KMS-11 (cell line): ENCODE data around the gene LIMK1.

ENCODE experiments used
- H2AFZ ChIP-seq: fragments of 200-600 bp; sonication (generic); 2 replicates; pipeline ENCODE4 v1.6.1; 2016; ENCODE audit warnings: antibody characterized with exemption, mixed run types, low read depth
- H3K27ac ChIP-seq: fragments of 200-600 bp; sonication (generic); 2 replicates; pipeline ENCODE4 v1.6.1; 2016; ENCODE audit warnings: mild to moderate bottlenecking, mixed run types
- H3K27me3 ChIP-seq: fragments of 200-600 bp; sonication (generic); 2 replicates; pipeline ENCODE4 v1.6.1; 2017; ENCODE audit warnings: mild to moderate bottlenecking, low read depth, mixed run types, moderate library complexity; ENCODE audit not compliant: insufficient read depth
- H3K36me3 ChIP-seq: fragments of 200-600 bp; sonication (generic); 2 replicates; pipeline ENCODE4 v1.6.1; 2017; ENCODE audit warnings: mild to moderate bottlenecking, mixed run types; ENCODE audit not compliant: insufficient read depth
- H3K4me1 ChIP-seq: fragments of 200-600 bp; sonication (generic); 2 replicates; pipeline ENCODE4 v1.6.1; 2016; ENCODE audit warnings: mild to moderate bottlenecking, low read depth, mixed run types; ENCODE audit not compliant: poor library complexity, severe bottlenecking
- H3K4me2 ChIP-seq: fragments of 200-600 bp; sonication (generic); 2 replicates; pipeline ENCODE4 v1.7.0; 2016; ENCODE audit warnings: mild to moderate bottlenecking, mixed run types
- H3K4me3 ChIP-seq: fragments of 200-600 bp; sonication (generic); IDR thresholded peaks from 2 replicates; pipeline ENCODE4 v1.6.1; 2017; ENCODE audit warnings: low read depth, low read length, mixed read lengths; ENCODE audit not compliant: insufficient read depth
- H3K79me2 ChIP-seq: fragments of 200-600 bp; sonication (generic); 2 replicates; pipeline ENCODE4 v1.6.1; 2016; ENCODE audit warnings: low read depth, mixed run types; ENCODE audit not compliant: insufficient read depth
- H3K9ac ChIP-seq: fragments of 200-600 bp; sonication (generic); 2 replicates; pipeline ENCODE4 v1.6.1; 2016; ENCODE audit warnings: mild to moderate bottlenecking, mixed run types
- H4K20me1 ChIP-seq: fragments of 200-600 bp; sonication (generic); 2 replicates; pipeline ENCODE4 v1.6.1; 2016; ENCODE audit warnings: mild to moderate bottlenecking, mixed run types; ENCODE audit not compliant: insufficient read depth
- TF ChIP-seq, protein P1 (sequence below): fragments of 200-600 bp; sonication (generic); conservative IDR thresholded peaks from 2 replicates; pipeline ENCODE4 v1.6.1; 2017; ENCODE audit warnings: low read depth, mild to moderate bottlenecking, antibody characterized with exemption, low read length, moderate library complexity, mixed read lengths

The LIMK1 gene

DNA sequence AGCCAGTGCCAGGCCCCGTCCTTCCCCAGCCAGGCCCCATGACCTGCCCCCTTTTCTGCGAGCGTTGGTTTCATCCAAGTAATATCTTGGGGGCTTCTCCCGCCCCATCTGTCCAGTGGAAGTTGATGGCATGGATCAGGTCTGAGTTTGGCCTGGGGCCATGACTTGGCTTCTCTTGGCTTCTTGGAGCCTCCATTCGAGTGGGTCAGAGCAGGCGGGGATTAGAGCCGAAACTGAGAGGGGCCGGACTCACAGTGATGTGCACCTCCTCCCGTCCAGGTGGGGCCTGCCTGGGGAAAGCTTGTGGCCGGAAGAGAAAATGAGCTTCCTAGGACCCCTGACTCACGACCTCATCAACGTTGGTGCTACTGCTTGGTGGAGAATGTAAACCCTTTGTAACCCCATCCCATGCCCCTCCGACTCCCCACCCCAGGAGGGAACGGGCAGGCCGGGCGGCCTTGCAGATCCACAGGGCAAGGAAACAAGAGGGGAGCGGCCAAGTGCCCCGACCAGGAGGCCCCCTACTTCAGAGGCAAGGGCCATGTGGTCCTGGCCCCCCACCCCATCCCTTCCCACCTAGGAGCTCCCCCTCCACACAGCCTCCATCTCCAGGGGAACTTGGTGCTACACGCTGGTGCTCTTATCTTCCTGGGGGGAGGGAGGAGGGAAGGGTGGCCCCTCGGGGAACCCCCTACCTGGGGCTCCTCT, 15.1 kb upstream of the LIMK1 start:
- Histone ChIP-seq H3K4me1 (no peaks in the 10 kb centered on the region), H2AFZ (0 out of 2 replicates have a peak overlapping the region, but pooled peaks have one; percentile 39), H3K4me3 (no peak overlapping the region), H3K4me2 (no peak overlapping the region), H4K20me1 (no peaks in the 10 kb centered on the region), H3K79me2 (no peaks in the 10 kb centered on the region), H3K27ac (no peak overlapping the region), H3K27me3 (no peaks in the 10 kb centered on the region), H3K36me3 (no peaks in the 10 kb centered on the region), H3K9ac (no peak overlapping the region)
- TF ChIP-seq, protein P1, sequence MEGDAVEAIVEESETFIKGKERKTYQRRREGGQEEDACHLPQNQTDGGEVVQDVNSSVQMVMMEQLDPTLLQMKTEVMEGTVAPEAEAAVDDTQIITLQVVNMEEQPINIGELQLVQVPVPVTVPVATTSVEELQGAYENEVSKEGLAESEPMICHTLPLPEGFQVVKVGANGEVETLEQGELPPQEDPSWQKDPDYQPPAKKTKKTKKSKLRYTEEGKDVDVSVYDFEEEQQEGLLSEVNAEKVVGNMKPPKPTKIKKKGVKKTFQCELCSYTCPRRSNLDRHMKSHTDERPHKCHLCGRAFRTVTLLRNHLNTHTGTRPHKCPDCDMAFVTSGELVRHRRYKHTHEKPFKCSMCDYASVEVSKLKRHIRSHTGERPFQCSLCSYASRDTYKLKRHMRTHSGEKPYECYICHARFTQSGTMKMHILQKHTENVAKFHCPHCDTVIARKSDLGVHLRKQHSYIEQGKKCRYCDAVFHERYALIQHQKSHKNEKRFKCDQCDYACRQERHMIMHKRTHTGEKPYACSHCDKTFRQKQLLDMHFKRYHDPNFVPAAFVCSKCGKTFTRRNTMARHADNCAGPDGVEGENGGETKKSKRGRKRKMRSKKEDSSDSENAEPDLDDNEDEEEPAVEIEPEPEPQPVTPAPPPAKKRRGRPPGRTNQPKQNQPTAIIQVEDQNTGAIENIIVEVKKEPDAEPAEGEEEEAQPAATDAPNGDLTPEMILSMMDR = no peak

DNA sequence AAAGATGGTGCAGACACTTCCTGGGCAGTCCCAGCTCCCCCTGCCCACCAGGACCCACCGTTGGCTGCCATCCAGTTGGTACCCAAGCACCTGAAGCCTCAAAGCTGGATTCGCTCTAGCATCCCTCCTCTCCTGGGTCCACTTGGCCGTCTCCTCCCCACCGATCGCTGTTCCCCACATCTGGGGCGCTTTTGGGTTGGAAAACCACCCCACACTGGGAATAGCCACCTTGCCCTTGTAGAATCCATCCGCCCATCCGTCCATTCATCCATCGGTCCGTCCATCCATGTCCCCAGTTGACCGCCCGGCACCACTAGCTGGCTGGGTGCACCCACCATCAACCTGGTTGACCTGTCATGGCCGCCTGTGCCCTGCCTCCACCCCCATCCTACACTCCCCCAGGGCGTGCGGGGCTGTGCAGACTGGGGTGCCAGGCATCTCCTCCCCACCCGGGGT, 14.5 kb upstream of the LIMK1 start:
- Histone ChIP-seq H3K4me1 (no peaks in the 10 kb centered on the region), H3K9ac (no peak overlapping the region), H3K36me3 (no peaks in the 10 kb centered on the region), H3K79me2 (no peaks in the 10 kb centered on the region), H3K27ac (no peak overlapping the region), H3K27me3 (no peaks in the 10 kb centered on the region), H3K4me2 (no peak overlapping the region), H3K4me3 (no peak overlapping the region), H4K20me1 (no peaks in the 10 kb centered on the region), H2AFZ (no peak overlapping the region)
- TF ChIP-seq, protein P1 = no peak

DNA sequence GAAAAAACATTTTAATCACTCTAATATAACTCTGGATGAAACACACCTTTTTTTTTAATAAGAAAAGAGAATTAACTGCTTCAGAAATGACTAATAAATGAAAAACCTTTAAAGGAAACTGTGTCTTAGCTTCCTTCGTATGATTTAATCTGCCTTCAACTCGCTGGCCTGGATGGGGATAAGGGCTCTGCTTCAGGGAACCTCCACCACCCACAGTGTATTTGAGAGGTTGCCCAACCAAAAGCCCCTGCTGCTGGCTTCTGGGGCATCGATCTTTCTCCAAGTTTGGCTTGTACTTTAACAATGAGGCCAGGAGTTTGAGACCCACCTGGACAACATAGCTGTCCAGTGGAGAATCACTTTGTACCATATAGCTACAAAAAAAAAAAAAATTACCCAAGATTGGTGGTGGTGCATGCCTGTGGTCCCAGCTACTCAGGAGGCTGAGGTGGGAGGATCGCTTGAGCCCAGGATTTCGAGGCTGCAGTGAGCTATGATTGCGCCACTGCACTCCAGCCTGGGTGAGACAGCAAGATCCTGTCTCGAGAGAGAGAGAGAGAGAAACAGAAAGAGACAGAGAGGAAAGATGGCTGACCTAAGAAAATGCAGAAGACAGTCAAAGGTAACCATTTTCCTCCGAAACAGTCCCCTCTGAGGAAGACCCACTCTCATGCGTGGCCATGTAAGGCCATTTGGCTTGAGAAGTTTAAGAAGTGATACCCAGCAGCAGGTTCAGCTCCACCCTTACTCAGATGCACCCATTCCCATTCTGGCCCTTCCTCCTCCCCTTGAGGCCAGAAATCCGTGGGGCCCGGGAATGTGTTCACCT, 13.6 kb upstream of the LIMK1 start:
- no peak overlapping the region for H3K9ac ChIP-seq
- H3K27me3 ChIP-seq = no peaks in the 10 kb centered on the region
- no peaks in the 10 kb centered on the region for H3K4me1 ChIP-seq
- H3K4me3 ChIP-seq = no peak overlapping the region
- H3K4me2 ChIP-seq = no peak overlapping the region
- no peaks in the 10 kb centered on the region for H4K20me1 ChIP-seq
- no peaks in the 10 kb centered on the region for H3K79me2 ChIP-seq
- TF ChIP-seq, protein P1 = no peak
- no peaks in the 10 kb centered on the region for H3K36me3 ChIP-seq
- H3K27ac ChIP-seq = no peak overlapping the region
- H2AFZ ChIP-seq = no peak overlapping the region

DNA sequence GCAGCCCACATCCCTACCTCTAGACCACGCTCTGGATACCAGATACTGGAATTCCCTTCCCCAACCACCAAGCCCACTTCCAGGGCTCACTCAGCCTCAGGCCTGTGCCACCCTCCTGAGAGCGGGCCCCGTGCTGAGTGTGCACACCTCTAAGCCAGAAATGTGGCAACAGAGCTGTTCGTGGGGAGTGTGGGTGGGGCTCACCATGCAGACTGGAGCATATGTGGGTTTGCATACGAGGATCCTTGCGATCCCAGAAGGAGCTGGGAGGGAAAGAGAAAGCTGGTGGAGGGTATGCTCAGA, 13.0 kb upstream of the LIMK1 start:
- H3K27me3 ChIP-seq = no peaks in the 10 kb centered on the region
- H3K4me2 ChIP-seq = no peak overlapping the region
- no peak overlapping the region for H2AFZ ChIP-seq
- H3K9ac ChIP-seq = no peak overlapping the region
- no peak overlapping the region for H3K4me3 ChIP-seq
- H3K27ac ChIP-seq = no peak overlapping the region
- H4K20me1 ChIP-seq = no peaks in the 10 kb centered on the region
- TF ChIP-seq, protein P1 = no peak
- no peaks in the 10 kb centered on the region for H3K36me3 ChIP-seq
- no peaks in the 10 kb centered on the region for H3K79me2 ChIP-seq
- H3K4me1 ChIP-seq = no peaks in the 10 kb centered on the region
